ENCODE results near the gene POLD3. TPM values are rescaled to one million over a fixed set of nuclear protein-coding genes. Genes with fewer than 3 reads are reported as not detected.

The POLD3 gene
- total and polyA plus RNA-seq, 7 donors = 11.2 to 23.0 (median 14.1) TPM

Small RNA genes lying within 50 kb of the gene (small RNA-seq; reads per million reads assigned to genes)
- gene RANP3 (0 reads per million in 3 donors), gene RN7SKP297 (0 reads per million in 3 donors)

Other genes with a start within 250 kb of the POLD3 start
- gene PGM2L1, start 194.1 kb upstream of the POLD3 start, total RNA-seq = 10 to 100 TPM in 1 of 4 donors, 1 to 10 TPM in 3; 7.6 to 13.4 (median 8.9) TPM
- 1 to 10 TPM; 1.2 to 5.4 (median 2.8) TPM for gene PGM2L1, start 194.1 kb upstream of the POLD3 start, polyA plus RNA-seq
- 10 to 100 TPM in 1 of 4 donors, 1 to 10 TPM in 3; 5.4 to 12.5 (median 6.8) TPM for gene KCNE3, start 125.0 kb upstream of the POLD3 start, total RNA-seq
- 10 to 100 TPM in 2 of 3 donors, 1 to 10 TPM in 1; 9.6 to 30.1 (median 22.0) TPM for gene KCNE3, start 125.0 kb upstream of the POLD3 start, polyA plus RNA-seq
- 1 to 10 TPM; 3.2 to 3.9 (median 3.8) TPM for gene LIPT2, start 98.9 kb upstream of the POLD3 start, total RNA-seq
- gene LIPT2, start 98.9 kb upstream of the POLD3 start, polyA plus RNA-seq = 1 to 10 TPM; 1.2 to 2.5 (median 2.1) TPM
- 10 to 100 TPM in 2 of 4 donors, 1 to 10 TPM in 2; 6.1 to 45.1 (median 14.4) TPM for gene CHRDL2, start 138.8 kb downstream of the POLD3 start, total RNA-seq
- gene CHRDL2, start 138.8 kb downstream of the POLD3 start, polyA plus RNA-seq = 10 to 100 TPM in 1 of 3 donors, 1 to 10 TPM in 1, not detected in 1; 9.6 to 43.9 TPM
- 10 to 100 TPM; 20.3 to 27.7 (median 22.5) TPM for gene RNF169, start 156.3 kb downstream of the POLD3 start, total RNA-seq
- gene RNF169, start 156.3 kb downstream of the POLD3 start, polyA plus RNA-seq = 1 to 10 TPM; 1.6 to 5.1 (median 1.8) TPM

Measured in sigmoid colon (tissue), 7 donors.